ENCODE measurements around the gene ZNF525. TPM values are rescaled to one million over a fixed set of nuclear protein-coding genes. Genes with fewer than 3 reads are reported as not detected.

Gene ZNF525
- total RNA-seq = 5.9 and 6.7 TPM in 2 replicates

GRCh38 chr19:53365134-53365898, at the start of gene ZNF525:
TSS of gene ZNF525 (plus strand) at chr19:53365705. CDS start at chr19:53372282, 6,577 bp downstream.

GRCh38 chr19:53333463-53334449, 31.7 kb upstream of the ZNF525 start, which contains the start of gene ZNF845:
TSS of gene ZNF845 (plus strand) at chr19:53333749. CDS start at chr19:53341308, 7,559 bp downstream.

GRCh38 chr19:53394974-53395839, 29.7 kb downstream of the ZNF525 start, which contains the start of gene ZNF765:
TSS of gene ZNF765 (plus strand) at chr19:53395149. CDS start at chr19:53398016, 2,867 bp downstream.

GRCh38 chr19:53431399-53432087, 66.0 kb downstream of the ZNF525 start, which contains the start of gene ZNF761:
TSS of gene ZNF761 (plus strand) at chr19:53431984. CDS start at chr19:53447269, 15,285 bp downstream.

Small RNAs within 50 kb of the gene (small RNA-seq; reads per million reads assigned to genes)
- gene RPL39P36 = not detected

Other genes with a start within 250 kb of the ZNF525 start
- 0.29 and 0.80 TPM in 2 replicates for gene ZNF415, start 232.8 kb upstream of the ZNF525 start, total RNA-seq
- 6.8 and 8.5 TPM in 2 replicates for gene ZNF347, start 206.7 kb upstream of the ZNF525 start, total RNA-seq
- gene ZNF665, start 172.3 kb upstream of the ZNF525 start, total RNA-seq = 1.1 and 1.9 TPM in 2 replicates
- gene ZNF677, start 110.8 kb upstream of the ZNF525 start, total RNA-seq = 23.1 and 23.8 TPM in 2 replicates
- not detected in 2 replicates for gene VN1R2, start 107.4 kb upstream of the ZNF525 start, total RNA-seq
- not detected in 2 replicates for gene VN1R4, start 98.0 kb upstream of the ZNF525 start, total RNA-seq
- gene ZNF845, start 32.0 kb upstream of the ZNF525 start, total RNA-seq = 9.2 and 9.7 TPM in 2 replicates
- gene ZNF765, start 29.4 kb downstream of the ZNF525 start, total RNA-seq = 11.4 and 11.9 TPM in 2 replicates
- 11.3 and 12.5 TPM in 2 replicates for gene ZNF761, start 66.3 kb downstream of the ZNF525 start, total RNA-seq
- 3.3 and 3.6 TPM in 2 replicates for gene ZNF813, start 102.0 kb downstream of the ZNF525 start, total RNA-seq
- gene ZNF331, start 172.4 kb downstream of the ZNF525 start, total RNA-seq = 8.2 and 10.2 TPM in 2 replicates